Measurements from ENCODE around the gene FAM162B.
"Not testable (repeated sequence)": the region's sequence is repeated elsewhere in the genome, so short reads cannot be mapped to it uniquely, and the experiment has no call there.

The FAM162B gene

GRCh38 chr6:116764961-116765841, at the start of gene FAM162B:
Gene FAM162B, minus strand, starts transcription at chr6:116765719. Its CDS starts 143 bp downstream, at chr6:116765576.
- DNase-seq, result peak in 3 of 58 donors; percentile 5 to 8 (median 5)

GRCh38 chr6:116812051-116812650, 46.6 kb upstream of the FAM162B start:
- DNase-seq, result no peak

- DNase-seq, result no peak
Measured at GRCh38 chr6:116801971-116802370, 36.5 kb upstream of the FAM162B start.

GRCh38 chr6:116799945-116800344, 34.4 kb upstream of the FAM162B start:
- DNase-seq, result no peak

- no peak for DNase-seq
Measured at GRCh38 chr6:116797585-116797984, 32.1 kb upstream of the FAM162B start.

- no peak for DNase-seq
Measured at GRCh38 chr6:116793224-116793623, 27.7 kb upstream of the FAM162B start.

GRCh38 chr6:116783852-116784251, 18.3 kb upstream of the FAM162B start:
- no peak for DNase-seq

- DNase-seq, result no peak
Measured at GRCh38 chr6:116779573-116780164, 14.2 kb upstream of the FAM162B start.

GRCh38 chr6:116773886-116774285, 8.4 kb upstream of the FAM162B start:
- DNase-seq, result no peak

GRCh38 chr6:116772450-116772849, 6.9 kb upstream of the FAM162B start:
- DNase-seq, result no peak

GRCh38 chr6:116767715-116768114, 2.2 kb upstream of the FAM162B start:
- no peak for DNase-seq

- no peak for DNase-seq
Measured at GRCh38 chr6:116766506-116767176, 1.1 kb upstream of the FAM162B start.

- DNase-seq, result peak in 2 of 58 donors; percentile 1 to 7
Measured at GRCh38 chr6:116764629-116764960, 924 bp downstream of the FAM162B start.

GRCh38 chr6:116763906-116764628, 1.5 kb downstream of the FAM162B start:
- DNase-seq, result no peak

GRCh38 chr6:116763048-116763447, 2.5 kb downstream of the FAM162B start:
- no peak for DNase-seq

- no peak for DNase-seq
Measured at GRCh38 chr6:116762235-116762634, 3.3 kb downstream of the FAM162B start.

- DNase-seq, result no peak
Measured at GRCh38 chr6:116761779-116762178, 3.7 kb downstream of the FAM162B start.

GRCh38 chr6:116745176-116745575, 20.3 kb downstream of the FAM162B start:
- no peak for DNase-seq

- DNase-seq, result no peak
Measured at GRCh38 chr6:116741571-116741970, 23.9 kb downstream of the FAM162B start.

GRCh38 chr6:116740486-116740885, 25.0 kb downstream of the FAM162B start:
- not testable (repeated sequence) for DNase-seq

GRCh38 chr6:116737004-116737403, 28.5 kb downstream of the FAM162B start:
- DNase-seq, result no peak
